Measurements from ENCODE around the gene PRSS22.

- TF ChIP-seq CTCF (IDR thresholded peaks at IDR 0.05; ENCODE audit: low read length) = no peak
- TF ChIP-seq EZH2 (optimal IDR thresholded peaks at IDR 0.05; ENCODE audit: low read depth, low read length) = no peak
- TF ChIP-seq EZH2phosphoT487 (IDR thresholded peaks at IDR 0.05; ENCODE audit: low read length) = no peak
These were observed 36.3 kb downstream of the PRSS22 start for GRCh38 chr16:2821487-2822157.
